Left kidney (tissue), 2 donors: Measurements from ENCODE around the gene MEIS1. TPM values are rescaled to one million over a fixed set of nuclear protein-coding genes. Genes with fewer than 3 reads are reported as not detected.

Experiments
- DNase-seq: peaks from one replicate; pipeline ENCODE4 v3.0.0-alpha.2; 2013
- polyA plus RNA-seq: library from polyadenylated mRNA; unstranded; fragments of 120-200 nt; gene quantifications from one replicate; pipeline ENCODE4 v1.2.1, GENCODE V29; 2013; ENCODE audit not compliant: insufficient read length

Gene MEIS1
- polyA plus RNA-seq, 1 donor, result 164 TPM

- DNase-seq, result no peak
These were observed 128.5 kb downstream of the MEIS1 start for GRCh38 chr2:66563473-66563872.

GRCh38 chr2:66565291-66565690 lies 130.4 kb downstream of the MEIS1 start:
- DNase-seq, result no peak

- DNase-seq, result no peak
These were observed 131.9 kb downstream of the MEIS1 start for GRCh38 chr2:66566726-66567399.

GRCh38 chr2:66567729-66568128 lies 132.8 kb downstream of the MEIS1 start:
- DNase-seq, result peak; percentile 70

- no peak for DNase-seq
These were observed 133.8 kb downstream of the MEIS1 start for GRCh38 chr2:66568650-66569300.

- DNase-seq, result peak; percentile 91
These were observed 134.5 kb downstream of the MEIS1 start for GRCh38 chr2:66569321-66569851.

- no peak for DNase-seq
These were observed 135.0 kb downstream of the MEIS1 start for GRCh38 chr2:66569974-66570373.

GRCh38 chr2:66570471-66570870 lies 135.5 kb downstream of the MEIS1 start:
- DNase-seq, result no peak

GRCh38 chr2:66571918-66572317 lies 137.0 kb downstream of the MEIS1 start:
- DNase-seq, result no peak

- no peak for DNase-seq
These were observed 137.5 kb downstream of the MEIS1 start for GRCh38 chr2:66572391-66572790.

GRCh38 chr2:66573416-66573815 lies 138.5 kb downstream of the MEIS1 start:
- no peak for DNase-seq

GRCh38 chr2:66573821-66574233 lies 138.9 kb downstream of the MEIS1 start:
- DNase-seq, result peak; percentile 53

- DNase-seq, result peak; percentile 95
These were observed 140.0 kb downstream of the MEIS1 start for GRCh38 chr2:66574701-66575624.

- DNase-seq, result peak; percentile 73
These were observed 140.8 kb downstream of the MEIS1 start for GRCh38 chr2:66575625-66576310.

GRCh38 chr2:66576311-66576560 lies 141.3 kb downstream of the MEIS1 start:
- DNase-seq, result no peak

GRCh38 chr2:66576561-66577320 lies 141.8 kb downstream of the MEIS1 start:
- DNase-seq, result peak; percentile 55

GRCh38 chr2:66577321-66578053 lies 142.6 kb downstream of the MEIS1 start:
- peak; percentile 58 for DNase-seq

- peak; percentile 76 for DNase-seq
These were observed 143.2 kb downstream of the MEIS1 start for GRCh38 chr2:66578054-66578686.

- DNase-seq, result peak; percentile 54
These were observed 143.8 kb downstream of the MEIS1 start for GRCh38 chr2:66578687-66579106.
